ENCODE results near the gene GAB1.

GRCh38 chr4:143389579-143390195 is 53.0 kb downstream of the GAB1 start:
- TF ChIP-seq MAX (IDR thresholded peaks at IDR 0.05): no peak
- TF ChIP-seq JUND (IDR thresholded peaks at IDR 0.05): no peak
- TF ChIP-seq ELF1 (IDR thresholded peaks at IDR 0.05; ENCODE audit: borderline replicate concordance, low read depth): no peak
- TF ChIP-seq CTCF (IDR thresholded peaks at IDR 0.05 in 2 of 3, conservative IDR thresholded peaks at IDR 0.05 in 1 of 3; ENCODE audit: borderline replicate concordance in 1 of 3, insufficient read depth in 1 of 3, low read depth in 2 of 3, low read length in 2 of 3): no peak
- TF ChIP-seq EZH2phosphoT487 (IDR thresholded peaks at IDR 0.05; ENCODE audit: borderline replicate concordance): no peak
- no peak for TF ChIP-seq FOSL1 (IDR thresholded peaks at IDR 0.05; ENCODE audit: low read depth)

All from HCT116 (cell line).